Tibial nerve (tissue), 4 donors: ENCODE data around the gene C22orf15.

Source experiments
- EP300 ChIP-seq, 2 donors: sonication (generic); formaldehyde crosslinking; IDR thresholded peaks; one replicate each; pipeline ENCODE4 v1.6.1; 2017; ENCODE audit warnings: antibody characterized with exemption in 2 of 2, mild to moderate bottlenecking in 1 of 2
- TF ChIP-seq, protein P1 (sequence below), 5 experiments: fragments of 200-600 bp in 3 of 5; fragments of 450-650 bp in 2 of 5; sonication (generic) in 3 of 5; IDR thresholded peaks; one replicate each; pipeline ENCODE4 v1.5.1; 2016 to 2019; ENCODE audit warnings: antibody characterized with exemption in 5 of 5, mild to moderate bottlenecking in 3 of 5, moderate library complexity in 2 of 5

DNA sequence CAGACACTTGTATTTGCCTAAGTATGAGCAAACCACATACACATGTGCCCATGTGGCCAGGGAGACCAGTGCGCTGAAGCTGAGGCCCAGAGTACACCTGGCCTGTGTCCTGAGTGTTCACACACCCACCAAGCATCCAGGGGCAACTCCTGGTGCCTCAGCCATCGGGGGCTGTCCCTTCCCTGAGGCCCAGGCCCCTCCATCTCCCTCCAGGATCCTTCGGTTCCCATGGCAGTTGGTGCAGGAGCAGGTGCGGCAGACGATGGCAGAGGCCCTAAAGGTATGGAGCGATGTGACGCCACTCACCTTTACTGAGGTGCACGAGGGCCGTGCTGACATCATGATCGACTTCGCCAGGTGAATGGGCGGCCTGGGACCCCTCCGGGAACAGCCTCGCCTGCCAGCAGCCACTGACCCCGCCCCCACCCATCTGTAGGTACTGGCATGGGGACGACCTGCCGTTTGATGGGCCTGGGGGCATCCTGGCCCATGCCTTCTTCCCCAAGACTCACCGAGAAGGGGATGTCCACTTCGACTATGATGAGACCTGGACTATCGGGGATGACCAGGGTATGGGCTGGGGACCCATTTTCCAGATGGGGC lies 17.5 kb downstream of the C22orf15 start:
- TF ChIP-seq, protein P1, sequence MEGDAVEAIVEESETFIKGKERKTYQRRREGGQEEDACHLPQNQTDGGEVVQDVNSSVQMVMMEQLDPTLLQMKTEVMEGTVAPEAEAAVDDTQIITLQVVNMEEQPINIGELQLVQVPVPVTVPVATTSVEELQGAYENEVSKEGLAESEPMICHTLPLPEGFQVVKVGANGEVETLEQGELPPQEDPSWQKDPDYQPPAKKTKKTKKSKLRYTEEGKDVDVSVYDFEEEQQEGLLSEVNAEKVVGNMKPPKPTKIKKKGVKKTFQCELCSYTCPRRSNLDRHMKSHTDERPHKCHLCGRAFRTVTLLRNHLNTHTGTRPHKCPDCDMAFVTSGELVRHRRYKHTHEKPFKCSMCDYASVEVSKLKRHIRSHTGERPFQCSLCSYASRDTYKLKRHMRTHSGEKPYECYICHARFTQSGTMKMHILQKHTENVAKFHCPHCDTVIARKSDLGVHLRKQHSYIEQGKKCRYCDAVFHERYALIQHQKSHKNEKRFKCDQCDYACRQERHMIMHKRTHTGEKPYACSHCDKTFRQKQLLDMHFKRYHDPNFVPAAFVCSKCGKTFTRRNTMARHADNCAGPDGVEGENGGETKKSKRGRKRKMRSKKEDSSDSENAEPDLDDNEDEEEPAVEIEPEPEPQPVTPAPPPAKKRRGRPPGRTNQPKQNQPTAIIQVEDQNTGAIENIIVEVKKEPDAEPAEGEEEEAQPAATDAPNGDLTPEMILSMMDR (IDR thresholded peaks at IDR 0.05): no peak
- TF ChIP-seq EP300 (IDR thresholded peaks at IDR 0.05): no peak
